ENCODE results near the gene NFAT5.
"Not testable (repeated sequence)": the region's sequence is repeated elsewhere in the genome, so short reads cannot be mapped to it uniquely, and the experiment has no call there.

The NFAT5 gene

DNA sequence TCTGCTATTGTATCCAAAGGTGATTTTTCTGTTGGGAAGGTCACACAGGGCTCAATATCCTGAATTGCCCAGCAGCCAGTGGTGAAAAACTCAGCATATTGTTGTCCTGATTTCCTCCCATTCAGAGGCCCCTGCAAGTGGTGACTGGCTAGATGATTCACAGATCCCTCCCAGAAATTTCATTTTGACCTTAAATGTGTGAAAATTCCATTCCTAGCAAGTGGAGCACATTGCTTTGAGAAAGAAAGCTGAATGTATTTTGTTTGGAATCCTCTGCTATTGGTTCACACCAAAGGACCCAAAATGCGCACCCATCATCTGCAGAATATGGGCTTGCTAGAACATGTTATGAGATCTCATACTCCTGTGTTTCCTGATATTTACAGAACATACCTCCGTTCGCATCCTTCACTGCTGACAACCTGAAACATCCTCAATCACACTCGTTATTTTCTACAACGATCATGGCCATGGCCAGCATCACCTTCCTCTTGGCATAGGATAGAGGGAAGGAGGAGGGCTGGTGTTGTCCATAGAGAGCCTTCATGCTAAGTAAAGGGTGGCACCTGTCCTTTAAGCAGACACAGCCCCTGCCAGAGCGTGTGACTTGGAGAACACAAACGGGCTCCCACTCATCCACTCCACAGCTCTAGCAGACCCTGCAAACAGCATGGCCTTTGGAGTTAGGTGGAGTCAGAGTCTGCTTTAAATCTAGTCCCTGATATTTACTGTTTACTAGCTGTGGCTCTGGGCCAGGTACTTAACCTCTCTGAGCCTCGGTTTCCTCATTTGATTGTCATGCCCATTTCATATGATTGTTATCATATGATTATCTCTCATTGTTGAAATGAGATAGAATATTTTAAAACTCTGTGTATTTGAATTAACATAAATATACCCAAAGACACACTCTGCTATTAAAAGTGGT is 30.4 kb upstream of the NFAT5 start:
- Mint-ChIP-seq H3K4me3 (no peak overlapping the region), H3K36me3 (no peaks in the 10 kb centered on the region), H3K27ac (no peak overlapping the region), H3K27me3 (no peaks in the 10 kb centered on the region), H3K4me1 (peaks cover 15% of the 10 kb centered on the region), H3K9me3 (peaks cover 2% of the 10 kb centered on the region)
- no peak for ATAC-seq

- Mint-ChIP-seq H3K36me3 (no peaks in the 10 kb centered on the region), H3K27ac (no peak overlapping the region), H3K27me3 (no peaks in the 10 kb centered on the region), H3K4me3 (no peak overlapping the region), H3K9me3 (peaks cover 2% of the 10 kb centered on the region), H3K4me1 (peaks cover 7% of the 10 kb centered on the region)
- no peak for ATAC-seq
Observed at GRCh38 chr16:69537706-69538080, 28.1 kb upstream of the NFAT5 start.

GRCh38 chr16:69538808-69539207 is 27.0 kb upstream of the NFAT5 start:
- no peaks in the 10 kb centered on the region for H3K36me3 Mint-ChIP-seq

DNA sequence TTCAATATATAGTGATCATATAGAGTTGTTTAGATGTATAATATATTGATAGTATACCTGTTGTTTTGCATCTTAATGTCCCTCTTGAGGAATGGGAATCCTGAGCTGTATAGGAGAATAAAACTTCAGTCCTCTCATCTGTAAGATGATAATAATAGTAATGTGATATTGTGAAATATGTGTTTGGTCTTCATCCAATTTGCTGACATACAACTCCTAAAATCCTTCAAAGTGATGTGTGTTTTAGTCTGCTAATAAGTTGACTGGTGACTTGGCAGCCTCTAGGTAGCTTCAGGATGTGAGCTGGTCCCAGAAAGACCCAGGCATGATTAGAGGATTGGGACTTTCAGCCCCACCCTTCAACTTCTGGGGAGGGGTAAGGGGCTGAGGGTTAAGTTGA is 22.8 kb upstream of the NFAT5 start:
- ATAC-seq, result no peak
- Mint-ChIP-seq H3K36me3 (no peaks in the 10 kb centered on the region), H3K27me3 (no peaks in the 10 kb centered on the region), H3K4me1 (no peaks in the 10 kb centered on the region), H3K27ac (no peak overlapping the region), H3K9me3 (peaks cover 2% of the 10 kb centered on the region), H3K4me3 (no peak overlapping the region)

More at GRCh38 chr16:69538808-69539207, 27.0 kb upstream of the NFAT5 start:
- no peak overlapping the region for H3K27ac Mint-ChIP-seq
- peaks cover 2% of the 10 kb centered on the region for H3K9me3 Mint-ChIP-seq
- H3K4me1 Mint-ChIP-seq, result peaks cover 7% of the 10 kb centered on the region
- no peaks in the 10 kb centered on the region for H3K27me3 Mint-ChIP-seq
- ATAC-seq, result no peak
- H3K4me3 Mint-ChIP-seq, result no peak overlapping the region

DNA sequence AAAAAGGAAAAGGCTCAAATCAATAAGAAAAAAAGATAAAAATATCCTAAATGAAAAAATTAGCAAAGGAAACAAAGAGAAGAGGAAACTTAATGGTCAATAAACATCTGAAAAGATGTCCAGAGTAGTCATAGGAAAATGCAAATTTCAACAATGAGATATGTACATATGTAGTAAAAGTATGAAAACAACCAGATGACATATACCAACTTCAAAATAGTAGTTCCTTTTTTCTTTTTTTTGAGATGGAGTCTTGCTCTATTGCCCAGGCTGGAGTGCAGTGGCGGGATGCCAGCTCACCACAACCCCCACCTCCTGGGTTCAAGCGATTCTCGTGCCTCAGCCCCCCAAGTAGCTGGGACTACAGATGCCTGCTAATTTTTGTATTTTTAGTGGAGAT is 21.7 kb upstream of the NFAT5 start:
- ATAC-seq, result no peak
- peaks cover 1% of the 10 kb centered on the region for H3K9me3 Mint-ChIP-seq

DNA sequence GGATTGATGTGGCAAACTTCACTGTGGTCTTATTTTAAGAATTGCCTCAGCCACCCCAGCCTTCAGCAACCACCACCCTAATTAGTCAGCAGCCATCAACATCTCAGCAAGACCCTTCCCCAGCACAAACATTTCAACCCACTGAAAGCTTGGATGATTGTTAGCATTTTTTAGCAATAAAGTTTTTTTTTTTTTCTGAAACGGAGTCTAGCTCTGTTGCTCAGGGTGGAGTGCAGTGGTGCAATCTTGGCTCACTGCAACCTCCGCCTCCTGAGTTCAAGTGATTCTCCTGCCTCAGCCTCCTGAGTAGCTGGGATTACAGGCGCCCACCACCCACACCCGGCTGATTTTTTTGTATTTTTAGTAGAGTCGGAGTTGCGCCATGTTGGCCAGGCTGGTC is 19.1 kb upstream of the NFAT5 start:
- not testable (repeated sequence) for H3K27ac Mint-ChIP-seq, H3K36me3 Mint-ChIP-seq, H3K27me3 Mint-ChIP-seq, H3K9me3 Mint-ChIP-seq, H3K4me1 Mint-ChIP-seq, H3K4me3 Mint-ChIP-seq, ATAC-seq

More for the DNA sequence above, 21.7 kb upstream of the NFAT5 start:
- Mint-ChIP-seq H3K27me3 (no peaks in the 10 kb centered on the region), H3K4me3 (no peak overlapping the region), H3K27ac (no peak overlapping the region), H3K4me1 (no peaks in the 10 kb centered on the region), H3K36me3 (no peaks in the 10 kb centered on the region)

DNA sequence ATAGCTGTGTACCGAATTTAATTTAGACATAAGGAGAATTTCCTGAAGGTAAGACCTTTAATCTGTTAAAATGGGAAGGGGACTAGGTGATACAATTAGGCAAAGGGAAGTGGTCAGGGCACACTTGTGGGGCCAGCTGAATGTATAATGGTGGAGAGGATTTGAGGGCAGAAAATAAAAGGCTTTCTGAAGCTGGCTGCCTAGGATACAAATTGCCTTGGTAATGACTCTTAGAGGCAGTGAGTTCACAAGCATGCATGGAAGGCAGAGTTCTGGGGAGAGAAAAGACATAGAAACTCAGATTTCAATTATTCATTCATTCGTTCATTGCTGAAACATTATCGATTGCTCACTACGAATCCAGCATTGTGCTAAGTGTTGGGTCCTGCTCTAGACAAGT is 12.4 kb upstream of the NFAT5 start:
- H3K27ac Mint-ChIP-seq, result no peak overlapping the region

DNA sequence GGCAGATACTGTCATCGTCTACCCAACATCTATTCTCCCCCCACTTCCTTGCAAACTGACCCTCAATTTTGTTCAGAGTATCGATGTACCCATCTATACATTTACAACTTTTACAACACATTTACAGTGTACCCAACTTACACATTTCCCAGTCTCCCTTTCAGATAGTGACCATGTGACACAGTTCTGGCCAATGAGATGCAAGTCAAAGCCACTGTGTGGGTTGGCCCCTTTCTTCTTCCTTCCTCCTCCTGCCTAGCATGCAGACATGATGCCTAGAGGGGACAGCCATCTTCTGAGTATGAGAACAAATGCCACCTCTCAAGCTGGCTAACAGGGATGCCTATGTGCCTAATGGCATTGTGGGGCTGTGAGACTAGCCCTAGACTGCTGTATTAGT is 11.3 kb upstream of the NFAT5 start:
- Mint-ChIP-seq H3K9me3 (peaks cover 5% of the 10 kb centered on the region), H3K4me1 (peaks cover 7% of the 10 kb centered on the region), H3K4me3 (no peak overlapping the region), H3K36me3 (no peaks in the 10 kb centered on the region), H3K27ac (no peak overlapping the region), H3K27me3 (no peaks in the 10 kb centered on the region)
- ATAC-seq, result no peak

More for the DNA sequence above, 12.4 kb upstream of the NFAT5 start:
- H3K27me3 Mint-ChIP-seq, result no peaks in the 10 kb centered on the region
- H3K36me3 Mint-ChIP-seq, result no peaks in the 10 kb centered on the region
- ATAC-seq, result no peak
- peaks cover 7% of the 10 kb centered on the region for H3K4me1 Mint-ChIP-seq
- H3K9me3 Mint-ChIP-seq, result peaks cover 5% of the 10 kb centered on the region
- H3K4me3 Mint-ChIP-seq, result no peak overlapping the region

GRCh38 chr16:69555437-69555836 is 10.3 kb upstream of the NFAT5 start:
- peaks cover 7% of the 10 kb centered on the region for H3K4me1 Mint-ChIP-seq
- no peaks in the 10 kb centered on the region for H3K27me3 Mint-ChIP-seq

GRCh38 chr16:69555867-69556266 is 9.9 kb upstream of the NFAT5 start:
- Mint-ChIP-seq H3K4me1 (peaks cover 7% of the 10 kb centered on the region), H3K27ac (no peak overlapping the region), H3K36me3 (no peaks in the 10 kb centered on the region), H3K4me3 (no peak overlapping the region), H3K9me3 (peaks cover 5% of the 10 kb centered on the region), H3K27me3 (no peaks in the 10 kb centered on the region)
- no peak for ATAC-seq

More at GRCh38 chr16:69555437-69555836, 10.3 kb upstream of the NFAT5 start:
- no peaks in the 10 kb centered on the region for H3K36me3 Mint-ChIP-seq
- H3K9me3 Mint-ChIP-seq, result peaks cover 5% of the 10 kb centered on the region
- no peak for ATAC-seq
- no peak overlapping the region for H3K27ac Mint-ChIP-seq
- H3K4me3 Mint-ChIP-seq, result no peak overlapping the region

- H3K27me3 Mint-ChIP-seq, result no peaks in the 10 kb centered on the region
- peaks cover 20% of the 10 kb centered on the region for H3K4me1 Mint-ChIP-seq
- no peak overlapping the region for H3K27ac Mint-ChIP-seq
- no peaks in the 10 kb centered on the region for H3K36me3 Mint-ChIP-seq
- ATAC-seq, result no peak
- no peak overlapping the region for H3K4me3 Mint-ChIP-seq
- peaks cover 5% of the 10 kb centered on the region for H3K9me3 Mint-ChIP-seq
Observed at GRCh38 chr16:69559164-69559563, 6.6 kb upstream of the NFAT5 start.

DNA sequence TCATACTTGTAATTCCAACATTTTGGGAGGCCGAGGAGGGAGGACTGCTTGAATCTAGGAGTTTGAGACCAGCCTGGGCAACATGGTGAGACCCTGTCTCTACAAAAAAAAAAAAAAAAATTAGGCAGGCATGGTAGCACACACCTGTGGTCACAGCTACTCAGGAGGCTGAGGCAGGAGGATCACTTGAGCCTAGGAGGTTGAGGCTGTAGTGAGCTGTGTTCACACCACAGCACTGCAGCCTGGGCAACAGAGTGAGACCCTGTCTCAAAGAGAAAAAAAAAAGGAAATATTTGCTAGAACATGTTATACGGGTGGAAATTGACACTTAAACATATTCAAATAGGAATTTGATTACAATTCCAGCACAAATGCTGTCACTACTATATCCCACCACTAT is 4.4 kb upstream of the NFAT5 start:
- not testable (repeated sequence) for H3K9me3 Mint-ChIP-seq, H3K36me3 Mint-ChIP-seq, H3K27me3 Mint-ChIP-seq, H3K4me3 Mint-ChIP-seq, ATAC-seq, H3K27ac Mint-ChIP-seq
- peaks cover 17% of the 10 kb centered on the region for H3K4me1 Mint-ChIP-seq

DNA sequence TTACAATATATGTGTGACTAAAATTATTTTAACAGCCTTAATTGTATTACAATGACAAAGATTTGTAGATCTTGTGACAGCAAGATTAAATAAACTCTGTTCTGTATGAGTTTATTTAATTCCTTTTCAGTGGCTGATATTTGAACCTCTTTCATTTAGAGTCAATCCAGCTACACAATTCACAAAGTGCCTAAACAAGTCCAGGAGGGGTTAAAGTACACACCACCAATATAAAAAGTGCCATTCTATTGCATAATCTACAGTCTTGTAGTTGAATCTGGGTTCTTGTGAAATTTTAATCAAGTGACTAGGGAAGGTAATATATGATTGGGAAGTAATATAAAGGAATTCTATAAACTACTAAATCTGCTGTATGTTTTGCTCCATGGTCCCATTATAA is 3.9 kb upstream of the NFAT5 start:
- Mint-ChIP-seq H3K9me3 (peaks cover 3% of the 10 kb centered on the region), H3K4me3 (no peak overlapping the region), H3K4me1 (peaks cover 18% of the 10 kb centered on the region), H3K27ac (no peak overlapping the region), H3K36me3 (no peaks in the 10 kb centered on the region), H3K27me3 (no peaks in the 10 kb centered on the region)
- ATAC-seq, result no peak

DNA sequence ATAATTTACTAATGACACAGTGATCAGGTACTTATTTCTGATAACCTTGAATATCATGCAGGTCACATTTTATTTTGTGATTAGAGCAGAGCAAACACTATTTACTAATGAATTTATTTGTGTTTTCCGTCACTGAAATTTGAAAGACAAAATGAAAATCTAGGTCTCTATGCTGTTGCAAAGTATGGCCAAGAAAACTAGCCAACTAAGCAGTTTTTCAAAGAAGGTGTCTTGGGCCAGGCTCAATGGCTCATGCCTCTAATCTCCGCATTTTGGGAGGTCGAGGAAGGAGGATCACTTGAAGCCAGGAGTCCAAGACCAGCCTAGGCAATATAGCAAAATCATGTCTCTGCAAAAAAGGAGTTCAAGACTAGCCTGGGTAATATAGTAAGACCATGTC is 3.0 kb upstream of the NFAT5 start:
- H3K4me3 Mint-ChIP-seq, result no peak overlapping the region
- H3K9me3 Mint-ChIP-seq, result no peaks in the 10 kb centered on the region
- ATAC-seq, result no peak
- peak overlapping the region; percentile 95 for H3K27ac Mint-ChIP-seq
- H3K36me3 Mint-ChIP-seq, result no peaks in the 10 kb centered on the region
- peaks cover 27% of the 10 kb centered on the region for H3K4me1 Mint-ChIP-seq
- H3K27me3 Mint-ChIP-seq, result no peaks in the 10 kb centered on the region

GRCh38 chr16:69563605-69564580 is 1.9 kb upstream of the NFAT5 start:
- Mint-ChIP-seq H3K4me3 (peak overlapping the region; percentile 78), H3K4me1 (peaks cover 36% of the 10 kb centered on the region)
- ATAC-seq, result peak; percentile 79

More at GRCh38 chr16:69563605-69564580, 1.9 kb upstream of the NFAT5 start:
- Mint-ChIP-seq H3K9me3 (no peaks in the 10 kb centered on the region), H3K36me3 (no peaks in the 10 kb centered on the region), H3K27ac (peak overlapping the region; percentile 95), H3K27me3 (no peaks in the 10 kb centered on the region)

All from stimulated activated memory B cell treated with anti-CD40 and anti-IgM and Interleukin-4, amounts not matched to agents 10 μg/mL and 1 μg/mL and 100 μg/mL, for 72 hours (primary cell).